Left lung (tissue), 10 donors: Measurements from ENCODE around the gene OLFM3. TPM values are rescaled to one million over a fixed set of nuclear protein-coding genes. Genes with fewer than 3 reads are reported as not detected.

Experiments
- ATAC-seq: fragments of 200-7000 bp; cut with Tn5 transposase; one replicate; pipeline ENCODE4 v1.9.1; 2020; ENCODE audit warnings: moderate library complexity
- DNase-seq, 4 donors: peaks; one replicate each; pipeline ENCODE4 v3.0.0-alpha.2; 2013 to 2020
- H3K27ac ChIP-seq, 2 donors: fragments of 200-600 bp; sonication (generic) in 1 of 2; one replicate each; pipeline versions ENCODE4 v1.5.0 to v1.8.0; 2020 to 2021
- H3K27me3 ChIP-seq, 2 donors: fragments of 200-600 bp; sonication (generic) in 1 of 2; one replicate each; pipeline versions ENCODE4 v1.5.0 to v1.8.0; 2020 to 2021
- H3K36me3 ChIP-seq, 2 donors: fragments of 200-600 bp; sonication (generic) in 1 of 2; one replicate each; pipeline versions ENCODE4 v1.5.0 to v1.8.0; 2020 to 2021
- H3K4me1 ChIP-seq, 2 donors: fragments of 200-600 bp; one replicate each; pipeline ENCODE4 v1.8.0; 2021
- H3K4me3 ChIP-seq, 2 donors: fragments of 200-600 bp; sonication (generic) in 1 of 2; one replicate each; pipeline versions ENCODE4 v1.5.0 to v1.8.0; 2020 to 2021; ENCODE audit warnings: mild to moderate bottlenecking in 1 of 2
- H3K9me3 ChIP-seq, 2 donors: fragments of 200-600 bp; sonication (generic) in 1 of 2; one replicate each; pipeline versions ENCODE4 v1.5.0 to v1.8.0; 2020 to 2021
- intact Hi-C, 2 donors: fragments of 100-400 bp; cut with DNase I; formaldehyde crosslinking; loops; one replicate each; pipeline versions ENCODE4 v1.11.2 to v1.14.2; 2022
- polyA plus RNA-seq, 6 donors: library from polyadenylated mRNA; unstranded; fragments of 120-200 nt; gene quantifications; one replicate each; pipeline ENCODE4 v1.2.1, GENCODE V29; 2013; ENCODE audit not compliant: insufficient read length in 6 of 6
- total RNA-seq, 2 donors: library from RNA; stranded (reverse); fragmentation: NEBNext Ultra II Directional; extraction: Animal tissue kit (Norgen Biotek cat#: 25700); gene quantifications; one replicate each; pipeline ENCODE4 v1.2.1, GENCODE V29; 2021
- TF ChIP-seq, protein P1 (sequence below), 2 donors: fragments of 200-600 bp; sonication (generic) in 1 of 2; IDR thresholded peaks; one replicate each; pipeline versions ENCODE4 v1.5.0 to v1.8.0; 2021; ENCODE audit warnings: antibody characterized with exemption in 2 of 2
- donor health status: DM: no; HTN: yes; CAD: no.
- donor health status: DM: no; HTN: no; CAD: no.

OLFM3 gene
- total and polyA plus RNA-seq, 8 donors: 1.6 to 5.9 (median 2.7) TPM; not detected in 2

DNA sequence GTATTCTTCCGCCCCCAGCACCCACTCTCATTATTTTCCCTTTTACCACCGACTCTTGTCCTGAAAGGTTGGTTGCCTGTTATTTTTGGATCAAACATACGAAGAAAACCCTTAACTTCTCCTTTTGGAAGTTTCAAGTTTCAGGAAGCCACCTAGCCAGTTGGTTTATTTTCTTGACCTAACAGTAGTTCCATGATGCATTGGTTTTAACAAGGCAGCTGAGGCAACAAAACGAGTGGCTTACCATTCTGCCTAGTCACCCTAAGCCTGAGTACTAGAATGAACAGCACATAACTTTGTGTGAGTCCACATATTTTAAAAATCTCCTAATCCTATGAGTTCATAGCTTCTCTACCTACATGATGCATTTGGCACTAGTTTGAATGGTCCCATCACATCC is 28.9 kb downstream of the OLFM3 start:
- DNase-seq: no peak
- TF ChIP-seq, protein P1, sequence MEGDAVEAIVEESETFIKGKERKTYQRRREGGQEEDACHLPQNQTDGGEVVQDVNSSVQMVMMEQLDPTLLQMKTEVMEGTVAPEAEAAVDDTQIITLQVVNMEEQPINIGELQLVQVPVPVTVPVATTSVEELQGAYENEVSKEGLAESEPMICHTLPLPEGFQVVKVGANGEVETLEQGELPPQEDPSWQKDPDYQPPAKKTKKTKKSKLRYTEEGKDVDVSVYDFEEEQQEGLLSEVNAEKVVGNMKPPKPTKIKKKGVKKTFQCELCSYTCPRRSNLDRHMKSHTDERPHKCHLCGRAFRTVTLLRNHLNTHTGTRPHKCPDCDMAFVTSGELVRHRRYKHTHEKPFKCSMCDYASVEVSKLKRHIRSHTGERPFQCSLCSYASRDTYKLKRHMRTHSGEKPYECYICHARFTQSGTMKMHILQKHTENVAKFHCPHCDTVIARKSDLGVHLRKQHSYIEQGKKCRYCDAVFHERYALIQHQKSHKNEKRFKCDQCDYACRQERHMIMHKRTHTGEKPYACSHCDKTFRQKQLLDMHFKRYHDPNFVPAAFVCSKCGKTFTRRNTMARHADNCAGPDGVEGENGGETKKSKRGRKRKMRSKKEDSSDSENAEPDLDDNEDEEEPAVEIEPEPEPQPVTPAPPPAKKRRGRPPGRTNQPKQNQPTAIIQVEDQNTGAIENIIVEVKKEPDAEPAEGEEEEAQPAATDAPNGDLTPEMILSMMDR (IDR thresholded peaks at IDR 0.05): no peak
- no peak for ATAC-seq
- no peaks in the 10 kb centered on the region for H3K4me1 ChIP-seq
- no peaks in the 10 kb centered on the region for H3K27me3 ChIP-seq
- intact Hi-C loops: no loop called here
- H3K4me3 ChIP-seq: no peak overlapping the region
- H3K9me3 ChIP-seq: no peaks in the 10 kb centered on the region
- H3K27ac ChIP-seq: no peak overlapping the region
- H3K36me3 ChIP-seq: no peaks in the 10 kb centered on the region

DNA sequence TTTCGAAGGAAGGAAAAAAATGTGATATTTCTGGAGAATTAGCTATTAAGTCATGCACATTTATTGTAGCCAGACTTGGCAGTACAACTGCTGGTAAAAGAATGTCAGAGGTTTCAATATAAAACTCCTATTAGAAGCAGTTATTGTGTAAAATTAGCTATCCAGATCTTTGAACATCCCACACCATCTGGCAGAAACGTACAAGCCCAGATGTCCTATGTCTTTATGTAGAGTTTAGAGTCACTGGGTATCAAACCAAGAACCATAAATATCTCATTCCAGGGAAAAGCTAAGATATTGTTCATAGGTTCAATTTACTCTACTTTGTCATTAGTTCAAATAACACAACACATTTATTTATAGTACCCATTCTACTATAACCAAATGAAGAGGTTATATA is 31.4 kb downstream of the OLFM3 start:
- Histone ChIP-seq H3K9me3 (no peaks in the 10 kb centered on the region), H3K27ac (no peak overlapping the region), H3K4me1 (no peaks in the 10 kb centered on the region), H3K36me3 (no peaks in the 10 kb centered on the region), H3K4me3 (no peak overlapping the region), H3K27me3 (no peaks in the 10 kb centered on the region)
- TF ChIP-seq, protein P1 (IDR thresholded peaks at IDR 0.05): no peak
- DNase-seq (no peak), ATAC-seq (no peak)
- intact Hi-C loops: no loop called here

DNA sequence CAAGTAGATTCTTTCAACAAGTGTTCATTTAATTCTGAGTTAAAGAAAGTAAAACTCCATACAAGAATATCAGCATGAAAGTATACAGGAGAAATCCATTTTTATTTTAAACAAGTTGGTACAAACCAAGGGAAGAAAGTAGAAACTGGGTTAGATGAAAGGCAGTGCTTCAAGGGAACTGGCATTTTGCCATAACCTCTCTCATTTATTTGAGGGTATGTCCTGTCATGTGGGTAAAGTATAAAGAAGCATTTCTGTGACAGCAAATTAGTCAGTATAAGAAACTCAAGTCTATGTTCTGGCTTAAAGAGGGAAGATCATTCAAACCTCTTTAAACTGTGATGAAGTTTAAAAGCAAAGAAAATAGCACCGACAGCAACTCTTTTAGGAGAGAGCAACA is 32.0 kb downstream of the OLFM3 start:
- intact Hi-C loops: no loop called here
- Histone ChIP-seq H3K27ac (no peak overlapping the region), H3K27me3 (no peaks in the 10 kb centered on the region), H3K9me3 (no peaks in the 10 kb centered on the region), H3K4me3 (no peak overlapping the region), H3K36me3 (no peaks in the 10 kb centered on the region), H3K4me1 (no peaks in the 10 kb centered on the region)
- no peak for ATAC-seq
- TF ChIP-seq, protein P1 (IDR thresholded peaks at IDR 0.05): no peak
- no peak for DNase-seq

DNA sequence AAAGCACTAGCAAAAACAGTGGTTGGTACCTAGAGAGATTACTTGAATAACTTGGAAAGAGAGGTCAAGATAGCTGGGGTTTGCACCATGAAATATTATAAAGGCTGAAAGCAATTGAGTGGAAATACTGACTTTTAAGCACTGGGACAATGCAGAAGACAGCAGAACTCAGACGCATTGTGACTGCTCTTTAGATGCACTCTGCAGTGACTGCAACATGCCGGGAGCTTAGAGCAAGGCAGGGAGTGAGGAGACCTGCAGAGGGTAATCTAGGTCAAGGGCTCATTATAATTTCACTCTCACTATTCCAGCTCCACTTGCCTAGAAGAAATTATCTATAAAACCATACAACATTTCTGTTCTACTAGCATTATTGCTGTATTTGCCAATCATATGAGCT is 36.6 kb downstream of the OLFM3 start:
- no peak for DNase-seq
- Histone ChIP-seq H3K9me3 (no peaks in the 10 kb centered on the region), H3K4me1 (no peaks in the 10 kb centered on the region), H3K27ac (no peak overlapping the region), H3K27me3 (no peaks in the 10 kb centered on the region), H3K36me3 (no peaks in the 10 kb centered on the region), H3K4me3 (no peak overlapping the region)
- no peak for ATAC-seq
- TF ChIP-seq, protein P1 (IDR thresholded peaks at IDR 0.05): no peak
- intact Hi-C loops: no loop called here

DNA sequence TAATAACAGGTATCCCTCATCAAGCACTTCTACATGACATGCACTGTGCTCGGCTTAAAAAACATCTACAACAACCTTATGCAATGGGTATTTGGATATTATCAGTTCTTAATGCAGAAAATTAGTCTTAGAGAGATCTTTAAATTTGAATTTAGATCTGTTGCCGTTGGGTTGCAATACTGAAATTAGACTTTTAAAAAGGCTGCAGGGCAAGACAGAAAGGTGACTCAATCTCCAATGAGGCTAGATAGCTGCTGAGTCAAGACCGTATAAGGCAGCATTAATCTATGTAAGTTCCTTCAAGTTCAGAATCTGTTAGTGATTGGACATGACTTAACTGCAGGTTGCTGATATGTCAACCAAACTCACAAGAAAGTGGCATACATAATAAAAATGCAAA is 37.3 kb downstream of the OLFM3 start:
- intact Hi-C loops: no loop called here
- DNase-seq: no peak
- TF ChIP-seq, protein P1 (IDR thresholded peaks at IDR 0.05): no peak
- Histone ChIP-seq H3K36me3 (no peaks in the 10 kb centered on the region), H3K4me1 (no peaks in the 10 kb centered on the region), H3K27ac (no peak overlapping the region), H3K27me3 (no peaks in the 10 kb centered on the region), H3K9me3 (no peaks in the 10 kb centered on the region), H3K4me3 (no peak overlapping the region)
- no peak for ATAC-seq
